BLaER1 treated with 17β-estradiol and CSF1 and Interleukin-3, amounts not matched to agents 10 nM and 100 nM (cell line): ENCODE measurements around the gene PLD2.
"Not testable (repeated sequence)": the region's sequence is repeated elsewhere in the genome, so short reads cannot be mapped to it uniquely, and the experiment has no call there.

ENCODE experiments used
- H3K27ac ChIP-seq, 11 experiments: shearing (Covaris generic); formaldehyde crosslinking; 2 replicates each; pipeline ENCODE4 v1.8.1; 2022
- H3K27me3 ChIP-seq, 11 experiments: shearing (Covaris generic); formaldehyde crosslinking; 2 replicates each; pipeline ENCODE4 v1.8.1; 2022
- H3K36me3 ChIP-seq, 11 experiments: shearing (Covaris generic); formaldehyde crosslinking; 2 replicates each; pipeline ENCODE4 v1.8.1; 2022
- H3K4me1 ChIP-seq, 10 experiments: shearing (Covaris generic); formaldehyde crosslinking; 2 replicates each; pipeline ENCODE4 v1.8.1; 2022
- H3K4me2 ChIP-seq, 11 experiments: shearing (Covaris generic); formaldehyde crosslinking; 2 replicates each; pipeline ENCODE4 v1.8.1; 2022
- H3K4me3 ChIP-seq, 10 experiments: shearing (Covaris generic); formaldehyde crosslinking; 2 replicates each; pipeline ENCODE4 v1.8.1; 2022
- H3K9ac ChIP-seq, 11 experiments: shearing (Covaris generic); formaldehyde crosslinking; 2 replicates each; pipeline ENCODE4 v1.8.1; 2022
- H3K9me3 ChIP-seq, 11 experiments: shearing (Covaris generic); formaldehyde crosslinking; replicated peaks in 1 of 11; 2 replicates each; pipeline ENCODE4 v1.8.1; 2022
- H4K20me1 ChIP-seq, 11 experiments: shearing (Covaris generic); formaldehyde crosslinking; 2 replicates each; pipeline ENCODE4 v1.8.1; 2022
- Cebpa-rat ChIP-seq, 11 experiments: shearing (Covaris generic); IDR thresholded peaks; 2 replicates each; pipeline ENCODE4 v1.8.1; 2022

Gene PLD2

GRCh38 chr17:4858882-4859260, 51.9 kb downstream of the PLD2 start:
- no peak overlapping the region for H3K9ac ChIP-seq
- H3K27ac ChIP-seq: no peak overlapping the region
- peaks cover 6 to 24% (median 17%) of the 10 kb centered on the region in 10 experiments; a peak in 18 of 20 replicates for H3K4me1 ChIP-seq
- peak overlapping the region in 6 of 11 experiments; percentile 14 to 80 (median 60); a peak in 8 of 22 replicates for H3K4me2 ChIP-seq
- no peaks in the 10 kb centered on the region for H3K27me3 ChIP-seq
- H3K4me3 ChIP-seq: no peak overlapping the region
- H4K20me1 ChIP-seq: peaks cover 60 to 89% (median 73%) of the 10 kb centered on the region in 11 experiments; a peak in 21 of 22 replicates
- TF ChIP-seq Cebpa-rat (IDR thresholded peaks at IDR 0.05): no peak
- H3K36me3 ChIP-seq: peaks cover 8 to 60% (median 32%) of the 10 kb centered on the region in 11 experiments; a peak in 21 of 22 replicates
- H3K9me3 ChIP-seq: no peaks in the 10 kb centered on the region

- peaks cover 6 to 24% (median 17%) of the 10 kb centered on the region in 10 experiments; a peak in 18 of 20 replicates for H3K4me1 ChIP-seq
- H3K27me3 ChIP-seq: no peaks in the 10 kb centered on the region
- H3K4me2 ChIP-seq: peak overlapping the region in 3 of 11 experiments; percentile 2 to 29 (median 25); a peak in 2 of 22 replicates
- no peak for TF ChIP-seq Cebpa-rat (IDR thresholded peaks at IDR 0.05)
- H3K36me3 ChIP-seq: peaks cover 8 to 51% (median 27%) of the 10 kb centered on the region in 11 experiments; a peak in 20 of 22 replicates
- no peak overlapping the region for H3K4me3 ChIP-seq
- H4K20me1 ChIP-seq: peaks cover 51 to 78% (median 62%) of the 10 kb centered on the region in 11 experiments; a peak in 21 of 22 replicates
- no peak overlapping the region for H3K27ac ChIP-seq
- H3K9me3 ChIP-seq: no peaks in the 10 kb centered on the region
- no peak overlapping the region for H3K9ac ChIP-seq
These were observed 53.1 kb downstream of the PLD2 start for GRCh38 chr17:4859816-4860625.

GRCh38 chr17:4860651-4861050, 53.7 kb downstream of the PLD2 start:
- H3K9me3 ChIP-seq: no peaks in the 10 kb centered on the region
- no peak for TF ChIP-seq Cebpa-rat (IDR thresholded peaks at IDR 0.05)
- no peak overlapping the region for H3K4me2 ChIP-seq
- H3K4me3 ChIP-seq: no peak overlapping the region
- peaks cover 8 to 51% (median 27%) of the 10 kb centered on the region in 11 experiments; a peak in 20 of 22 replicates for H3K36me3 ChIP-seq
- peaks cover 6 to 24% (median 17%) of the 10 kb centered on the region in 10 experiments; a peak in 18 of 20 replicates for H3K4me1 ChIP-seq
- H4K20me1 ChIP-seq: peaks cover 50 to 81% (median 60%) of the 10 kb centered on the region in 11 experiments; a peak in 21 of 22 replicates
- H3K9ac ChIP-seq: no peak overlapping the region
- no peaks in the 10 kb centered on the region for H3K27me3 ChIP-seq
- H3K27ac ChIP-seq: no peak overlapping the region

GRCh38 chr17:4861052-4861451, 54.1 kb downstream of the PLD2 start:
- H3K27ac ChIP-seq: no peak overlapping the region

GRCh38 chr17:4862720-4863119, 55.8 kb downstream of the PLD2 start:
- H3K27me3 ChIP-seq: no peaks in the 10 kb centered on the region
- H4K20me1 ChIP-seq: peaks cover 30 to 67% (median 40%) of the 10 kb centered on the region in 11 experiments; a peak in 21 of 22 replicates
- no peak for TF ChIP-seq Cebpa-rat (IDR thresholded peaks at IDR 0.05)
- no peak overlapping the region for H3K4me3 ChIP-seq
- peaks cover 5 to 16% (median 13%) of the 10 kb centered on the region in 10 experiments; a peak in 18 of 20 replicates for H3K4me1 ChIP-seq
- no peaks in the 10 kb centered on the region for H3K9me3 ChIP-seq
- no peak overlapping the region for H3K27ac ChIP-seq
- no peak overlapping the region for H3K4me2 ChIP-seq
- peaks cover 8 to 40% (median 21%) of the 10 kb centered on the region in 11 experiments; a peak in 19 of 22 replicates for H3K36me3 ChIP-seq
- H3K9ac ChIP-seq: no peak overlapping the region

More at GRCh38 chr17:4861052-4861451, 54.1 kb downstream of the PLD2 start:
- H3K4me1 ChIP-seq: peaks cover 6 to 24% (median 17%) of the 10 kb centered on the region in 10 experiments; a peak in 18 of 20 replicates
- peaks cover 46 to 79% (median 57%) of the 10 kb centered on the region in 11 experiments; a peak in 21 of 22 replicates for H4K20me1 ChIP-seq
- H3K9ac ChIP-seq: no peak overlapping the region
- H3K4me2 ChIP-seq: no peak overlapping the region
- no peak for TF ChIP-seq Cebpa-rat (IDR thresholded peaks at IDR 0.05)
- no peak overlapping the region for H3K4me3 ChIP-seq
- H3K9me3 ChIP-seq: no peaks in the 10 kb centered on the region
- peaks cover 8 to 50% (median 27%) of the 10 kb centered on the region in 11 experiments; a peak in 20 of 22 replicates for H3K36me3 ChIP-seq
- H3K27me3 ChIP-seq: no peaks in the 10 kb centered on the region

GRCh38 chr17:4863321-4863720, 56.4 kb downstream of the PLD2 start:
- no peak overlapping the region for H3K4me2 ChIP-seq
- H3K27me3 ChIP-seq: no peaks in the 10 kb centered on the region
- H3K4me1 ChIP-seq: peaks cover 0 to 10% (median 7%) of the 10 kb centered on the region in 10 experiments; a peak in 14 of 20 replicates
- no peak for TF ChIP-seq Cebpa-rat (IDR thresholded peaks at IDR 0.05)
- H3K4me3 ChIP-seq: no peak overlapping the region
- H4K20me1 ChIP-seq: peaks cover 28 to 67% (median 36%) of the 10 kb centered on the region in 11 experiments; a peak in 21 of 22 replicates
- no peak overlapping the region for H3K9ac ChIP-seq
- no peak overlapping the region for H3K27ac ChIP-seq
- H3K9me3 ChIP-seq: no peaks in the 10 kb centered on the region
- H3K36me3 ChIP-seq: peaks cover 8 to 40% (median 21%) of the 10 kb centered on the region in 11 experiments; a peak in 19 of 22 replicates

GRCh38 chr17:4867535-4867934, 60.6 kb downstream of the PLD2 start:
- H3K36me3 ChIP-seq: peaks cover 0 to 17% (median 5%) of the 10 kb centered on the region in 11 experiments; a peak in 7 of 22 replicates

GRCh38 chr17:4869058-4869998, 62.4 kb downstream of the PLD2 start:
- Histone ChIP-seq H3K4me1 (peaks cover 0 to 36% (median 0%) of the 10 kb centered on the region in 10 experiments; a peak in 7 of 20 replicates), H3K36me3 (peaks cover 0 to 25% (median 4%) of the 10 kb centered on the region in 11 experiments; a peak in 8 of 22 replicates), H4K20me1 (peaks cover 0 to 61% (median 9%) of the 10 kb centered on the region in 11 experiments; a peak in 13 of 22 replicates)
- H3K9ac ChIP-seq, H3K4me2 ChIP-seq, H3K4me3 ChIP-seq, H3K9me3 ChIP-seq, H3K27ac ChIP-seq, H3K27me3 ChIP-seq: not testable (repeated sequence)

More at GRCh38 chr17:4867535-4867934, 60.6 kb downstream of the PLD2 start:
- H3K27me3 ChIP-seq, H3K4me3 ChIP-seq, H3K9ac ChIP-seq, H3K27ac ChIP-seq, H3K4me2 ChIP-seq, H3K9me3 ChIP-seq: not testable (repeated sequence)
- Histone ChIP-seq H3K4me1 (peaks cover 0 to 27% (median 0%) of the 10 kb centered on the region in 10 experiments; a peak in 7 of 20 replicates), H4K20me1 (peaks cover 0 to 57% (median 11%) of the 10 kb centered on the region in 11 experiments; a peak in 13 of 22 replicates)
